Neural progenitor cell (in vitro differentiated cells): Measurements from ENCODE around the gene ALDH3B1.

Experiments used
- CTCF ChIP-seq: fragments of 200-600 bp; sonication (generic); IDR thresholded peaks from 2 replicates; pipeline ENCODE4 v1.5.1; 2017; ENCODE audit warnings: antibody characterized with exemption, mild to moderate bottlenecking
- EZH2 ChIP-seq: fragments of 200-600 bp; sonication (generic); IDR thresholded peaks from 2 replicates; pipeline ENCODE4 v1.6.1; 2017; ENCODE audit warnings: antibody characterized with exemption, mild to moderate bottlenecking, moderate library complexity
- EZH2phosphoT487 ChIP-seq: fragments of 200-600 bp; sonication (generic); IDR thresholded peaks from 2 replicates; pipeline ENCODE4 v1.6.1; 2017; ENCODE audit warnings: antibody characterized with exemption

GRCh38 chr11:68040101-68040956, 30.2 kb downstream of the ALDH3B1 start:
- no peak for TF ChIP-seq CTCF
- no peak for TF ChIP-seq EZH2
- TF ChIP-seq EZH2phosphoT487: no peak
